Pancreas (tissue), 10 donors: Measurements from ENCODE around the gene OR52W1. TPM values are rescaled to one million over a fixed set of nuclear protein-coding genes. Genes with fewer than 3 reads are reported as not detected.

Experiments used
- ATAC-seq, 4 donors: fragments of 200-7000 bp; cut with Tn5 transposase; one replicate each; pipeline versions ENCODE4 v1.8.0 to v1.9.1; 2020; ENCODE audit warnings: mild to moderate bottlenecking in 4 of 4, moderate library complexity in 4 of 4
- DNase-seq, 6 donors: peaks; one replicate each; pipeline ENCODE4 v3.0.0-alpha.2; 2020
- FAIRE-seq: peaks from 2 replicates; lab custom pipeline; 2012; peaks lifted over from hg19 to GRCh38; lab: Jason Lieb, UNC
- H3K27ac ChIP-seq, 4 donors: fragments of 200-600 bp; sonication (generic); 1 replicate in 3 of 4; 2 replicates in 1 of 4; pipeline versions ENCODE4 v1.5.0 to v1.8.0; 2020
- H3K27me3 ChIP-seq, 4 donors: fragments of 200-600 bp; one replicate each; pipeline ENCODE4 v1.8.0; 2021
- H3K36me3 ChIP-seq, 3 donors: fragments of 200-600 bp; sonication (generic) in 1 of 3; one replicate each; pipeline versions ENCODE4 v1.5.0 to v1.8.0; 2020 to 2021
- H3K4me1 ChIP-seq, 3 donors: fragments of 200-600 bp; one replicate each; pipeline ENCODE4 v1.8.0; 2021
- H3K4me3 ChIP-seq, 4 donors: fragments of 200-600 bp; sonication (generic) in 2 of 4; one replicate each; pipeline versions ENCODE4 v1.5.0 to v1.8.0; 2020 to 2021
- H3K9me3 ChIP-seq, 4 donors: fragments of 200-600 bp; one replicate each; pipeline ENCODE4 v1.8.0; 2021
- CTCF ChIP-seq, 4 donors: fragments of 200-600 bp; sonication (generic) in 3 of 4; IDR thresholded peaks; one replicate each; pipeline versions ENCODE4 v1.5.0 to v1.8.0; 2021; ENCODE audit warnings: antibody characterized with exemption in 4 of 4
- WGBS, 2 donors: extraction: QIAGEN DNeasy Blood & Tissue Kit; methylation state at CpG; one replicate each; pipeline ENCODE4 v1.1.7; 2013; 5-methylcytosine and 5-hydroxymethylcytosine counted together
- intact Hi-C, 3 donors: fragments of 100-400 bp; cut with DNase I; formaldehyde crosslinking; loops; one replicate each; pipeline versions ENCODE4 v1.11.1 to v1.14.2; 2022
- polyA plus RNA-seq, 2 donors: library from polyadenylated mRNA; stranded (reverse); fragments of 200-250 nt; gene quantifications; one replicate each; pipeline ENCODE4 v1.2.3, GENCODE V29; 2013
- total RNA-seq, 6 donors: library from RNA; stranded (reverse); fragmentation: NEBNext Ultra II Directional in 4 of 6; extraction: Animal tissue kit (Norgen Biotek cat#: 25700) in 4 of 6; gene quantifications; one replicate each; pipeline versions ENCODE4 v1.2.1 to v1.2.4, GENCODE V29; 2021 to 2023
- donor health status: healthy with polysubstance abuse.
- donor health status: DM: no; HTN: no; CAD: no; lungs with moderate emphysema.
- donor health status: DM: no; HTN: no; CAD: no.
- donor health status: control.
- donor health status: control.
- donor health status: Bipolar disorder and iron deficiency.
- donor health status: DM: yes; HTN: yes; CAD: no.
- donor health status: DM: no; HTN: no; CAD: no.
- donor health status: DM: no; HTN: no; CAD: no.
- donor health status: DM: yes; HTN: yes; CAD: no.

OR52W1 gene
- total and polyA plus RNA-seq, 8 donors: not detected

- FAIRE-seq (no peak), ATAC-seq (no peak), DNase-seq (no peak)
- no peaks in the 10 kb centered on the region for H3K9me3 ChIP-seq
- H3K27me3 ChIP-seq: no peaks in the 10 kb centered on the region
- H3K27ac ChIP-seq: no peak overlapping the region
- peaks cover 0 to 12% (median 7%) of the 10 kb centered on the region in 3 donors for H3K4me1 ChIP-seq
- intact Hi-C loops: no loop called here
- no peak for TF ChIP-seq CTCF (IDR thresholded peaks at IDR 0.05)
- H3K4me3 ChIP-seq: no peak overlapping the region
- 31 to 39% methylated on average over 2 of the region's 2 CpGs for WGBS, 2 donors
- no peaks in the 10 kb centered on the region for H3K36me3 ChIP-seq
Measured at GRCh38 chr11:6229911-6230310, 30.9 kb downstream of the OR52W1 start.

GRCh38 chr11:6232899-6233298, 33.9 kb downstream of the OR52W1 start:
- H3K4me3 ChIP-seq: no peak overlapping the region
- no peak for DNase-seq
- FAIRE-seq: no peak
- peaks cover 0 to 12% (median 7%) of the 10 kb centered on the region in 3 donors for H3K4me1 ChIP-seq
- no peak overlapping the region for H3K27ac ChIP-seq
- ATAC-seq: no peak
- H3K27me3 ChIP-seq: no peaks in the 10 kb centered on the region
- H3K9me3 ChIP-seq: no peaks in the 10 kb centered on the region
- intact Hi-C loops: no loop called here
- no peak for TF ChIP-seq CTCF (IDR thresholded peaks at IDR 0.05)
- no peaks in the 10 kb centered on the region for H3K36me3 ChIP-seq

GRCh38 chr11:6233984-6234386, 35.0 kb downstream of the OR52W1 start:
- intact Hi-C loops: no loop called here
- 0 to 1% methylated on average over 10 of the region's 10 CpGs for WGBS, 2 donors

GRCh38 chr11:6234387-6235107, 35.5 kb downstream of the OR52W1 start, which contains the start of gene FHIP1B:
Gene FHIP1B, minus strand, starts transcription at chr11:6234636. Its CDS starts 10,120 bp downstream, at chr11:6224516.
- H3K27ac ChIP-seq: peak within 1 kb of the TSS; percentile 62 to 90 (median 84)
- no peak for TF ChIP-seq CTCF (IDR thresholded peaks at IDR 0.05)
- intact Hi-C loops: no loop called here
- no peaks in the 10 kb centered on the region for H3K36me3 ChIP-seq
- peak; percentile 93 to 97 (median 94) for ATAC-seq
- H3K9me3 ChIP-seq: no peaks in the 10 kb centered on the region
- peak; percentile 98 to 100 (median 100) for DNase-seq
- 0 to 1% methylated on average over 52 to 62 of the region's 62 CpGs for WGBS, 2 donors
- FAIRE-seq: peak; percentile 97
- H3K4me3 ChIP-seq: peak within 1 kb of the TSS; percentile 70 to 75 (median 72)
- H3K27me3 ChIP-seq: no peaks in the 10 kb centered on the region
- peaks cover 0 to 12% (median 7%) of the 10 kb centered on the region in 3 donors for H3K4me1 ChIP-seq

More at GRCh38 chr11:6233984-6234386, 35.0 kb downstream of the OR52W1 start:
- ATAC-seq (peak in 2 of 4 donors; percentile 0 to 3), DNase-seq (peak in 1 of 6 donors; percentile 14), FAIRE-seq (no peak)
- H3K27ac ChIP-seq: peak overlapping the region; percentile 45 to 59 (median 46)
- H3K36me3 ChIP-seq: no peaks in the 10 kb centered on the region
- H3K4me1 ChIP-seq: peaks cover 0 to 12% (median 7%) of the 10 kb centered on the region in 3 donors
- no peak for TF ChIP-seq CTCF (IDR thresholded peaks at IDR 0.05)
- peak overlapping the region; percentile 70 to 75 (median 72) for H3K4me3 ChIP-seq
- no peaks in the 10 kb centered on the region for H3K27me3 ChIP-seq
- no peaks in the 10 kb centered on the region for H3K9me3 ChIP-seq

GRCh38 chr11:6237266-6237665, 38.2 kb downstream of the OR52W1 start:
- intact Hi-C loops: no loop called here
- H3K36me3 ChIP-seq: no peaks in the 10 kb centered on the region
- ATAC-seq: no peak
- no peak overlapping the region for H3K27ac ChIP-seq
- no peak overlapping the region for H3K4me3 ChIP-seq
- no peaks in the 10 kb centered on the region for H3K9me3 ChIP-seq
- H3K27me3 ChIP-seq: no peaks in the 10 kb centered on the region
- FAIRE-seq: no peak
- WGBS, 2 donors: 87 to 95% methylated on average over 4 of the region's 4 CpGs
- peaks cover 0 to 9% (median 7%) of the 10 kb centered on the region in 3 donors for H3K4me1 ChIP-seq
- no peak for TF ChIP-seq CTCF (IDR thresholded peaks at IDR 0.05)
- DNase-seq: no peak
